ENCODE results near the gene DNASE1.

The DNASE1 gene

DNA sequence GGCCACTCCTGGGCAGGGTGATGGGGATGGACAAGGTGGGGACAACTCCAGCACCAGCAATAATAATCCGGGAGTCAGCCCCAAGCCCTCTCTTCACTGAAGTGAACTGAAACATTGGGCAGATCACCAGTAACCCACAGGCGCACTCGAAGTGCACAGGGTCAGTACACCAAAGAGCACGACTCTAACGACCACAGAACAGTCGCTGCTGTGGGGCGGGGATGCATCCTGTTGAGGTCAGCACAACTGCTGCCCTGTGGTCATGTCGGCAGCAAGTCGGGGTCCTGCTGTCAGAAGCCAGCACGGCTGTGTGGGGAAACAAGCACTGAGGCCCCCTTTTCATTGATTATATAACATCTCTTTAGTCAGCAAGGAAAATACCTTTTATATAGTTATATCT is 14.6 kb downstream of the DNASE1 start:
- Histone ChIP-seq H3K27me3 (ENCODE audit: insufficient read depth, low read length, poor library complexity) (no peaks in the 10 kb centered on the region), H2AFZ (ENCODE audit: low read depth, low read length) (no peak overlapping the region), H3K27ac (ENCODE audit: low read length) (no peak overlapping the region), H3K4me3 (ENCODE audit: low read depth in 1 of 2, low read length in 2 of 2) (no peak overlapping the region), H4K20me1 (ENCODE audit: insufficient read depth, low read length) (peaks cover 12% of the 10 kb centered on the region), H3K9ac (ENCODE audit: low read depth, low read length) (no peak overlapping the region), H3K9me3 (ENCODE audit: insufficient read depth, low read length, severe bottlenecking) (no peaks in the 10 kb centered on the region), H3K4me2 (ENCODE audit: insufficient read depth, low read length) (no peak overlapping the region), H3K36me3 (ENCODE audit: insufficient read depth, low read length) (peaks cover 42% of the 10 kb centered on the region), H3K79me2 (ENCODE audit: insufficient read depth, low read length) (no peaks in the 10 kb centered on the region), H3K4me1 (ENCODE audit: insufficient read depth, low read length) (no peaks in the 10 kb centered on the region)
- no peak for DNase-seq
- ATAC-seq (ENCODE audit: insufficient read depth, low read depth) = no peak
- TF ChIP-seq EZH2 (IDR thresholded peaks at IDR 0.05; ENCODE audit: borderline replicate concordance, low read depth, low read length, severe bottlenecking) = no peak
- TF ChIP-seq, protein P1, sequence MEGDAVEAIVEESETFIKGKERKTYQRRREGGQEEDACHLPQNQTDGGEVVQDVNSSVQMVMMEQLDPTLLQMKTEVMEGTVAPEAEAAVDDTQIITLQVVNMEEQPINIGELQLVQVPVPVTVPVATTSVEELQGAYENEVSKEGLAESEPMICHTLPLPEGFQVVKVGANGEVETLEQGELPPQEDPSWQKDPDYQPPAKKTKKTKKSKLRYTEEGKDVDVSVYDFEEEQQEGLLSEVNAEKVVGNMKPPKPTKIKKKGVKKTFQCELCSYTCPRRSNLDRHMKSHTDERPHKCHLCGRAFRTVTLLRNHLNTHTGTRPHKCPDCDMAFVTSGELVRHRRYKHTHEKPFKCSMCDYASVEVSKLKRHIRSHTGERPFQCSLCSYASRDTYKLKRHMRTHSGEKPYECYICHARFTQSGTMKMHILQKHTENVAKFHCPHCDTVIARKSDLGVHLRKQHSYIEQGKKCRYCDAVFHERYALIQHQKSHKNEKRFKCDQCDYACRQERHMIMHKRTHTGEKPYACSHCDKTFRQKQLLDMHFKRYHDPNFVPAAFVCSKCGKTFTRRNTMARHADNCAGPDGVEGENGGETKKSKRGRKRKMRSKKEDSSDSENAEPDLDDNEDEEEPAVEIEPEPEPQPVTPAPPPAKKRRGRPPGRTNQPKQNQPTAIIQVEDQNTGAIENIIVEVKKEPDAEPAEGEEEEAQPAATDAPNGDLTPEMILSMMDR (IDR thresholded peaks at IDR 0.05; ENCODE audit: borderline replicate concordance, extremely low read depth, low read length, poor library complexity, severe bottlenecking) = no peak

DNA sequence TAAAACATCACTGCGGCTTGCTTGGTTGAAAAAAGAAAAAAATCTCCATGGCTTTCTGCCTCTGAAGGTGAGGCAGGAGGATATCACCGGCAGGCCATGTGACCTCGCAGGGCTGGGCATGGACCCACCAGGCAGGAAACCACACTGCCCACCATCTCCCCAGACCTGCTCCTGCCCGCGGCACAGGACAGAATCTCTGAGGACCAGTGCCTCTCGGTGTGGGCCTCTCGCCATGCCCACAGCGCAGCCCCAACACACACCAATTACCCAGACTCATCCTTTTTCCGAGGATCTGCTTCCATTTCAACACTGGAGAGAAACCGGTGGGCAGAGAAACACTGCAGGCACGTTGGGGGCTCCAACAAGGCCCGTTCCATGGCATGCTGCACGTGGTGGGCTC is 16.2 kb downstream of the DNASE1 start:
- no peak overlapping the region for H3K4me2 ChIP-seq (ENCODE audit: insufficient read depth, low read length)
- DNase-seq (no peak), ATAC-seq (ENCODE audit: insufficient read depth, low read depth) (no peak)
- no peaks in the 10 kb centered on the region for H3K27me3 ChIP-seq (ENCODE audit: insufficient read depth, low read length, poor library complexity)
- no peak overlapping the region for H3K4me3 ChIP-seq (ENCODE audit: low read depth in 1 of 2, low read length in 2 of 2)
- TF ChIP-seq EZH2 (IDR thresholded peaks at IDR 0.05; ENCODE audit: borderline replicate concordance, low read depth, low read length, severe bottlenecking) = no peak
- TF ChIP-seq, protein P1 (IDR thresholded peaks at IDR 0.05; ENCODE audit: borderline replicate concordance, extremely low read depth, low read length, poor library complexity, severe bottlenecking) = no peak
- H4K20me1 ChIP-seq (ENCODE audit: insufficient read depth, low read length) = peaks cover 8% of the 10 kb centered on the region; the same call in 1 of the 2 replicates
- no peak overlapping the region for H3K27ac ChIP-seq (ENCODE audit: low read length)
- no peaks in the 10 kb centered on the region for H3K79me2 ChIP-seq (ENCODE audit: insufficient read depth, low read length)
- H3K9me3 ChIP-seq (ENCODE audit: insufficient read depth, low read length, severe bottlenecking) = no peaks in the 10 kb centered on the region
- no peak overlapping the region for H3K9ac ChIP-seq (ENCODE audit: low read depth, low read length)
- no peak overlapping the region for H2AFZ ChIP-seq (ENCODE audit: low read depth, low read length)
- peaks cover 43% of the 10 kb centered on the region for H3K36me3 ChIP-seq (ENCODE audit: insufficient read depth, low read length)
- H3K4me1 ChIP-seq (ENCODE audit: insufficient read depth, low read length) = no peaks in the 10 kb centered on the region

GRCh38 chr16:3671424-3671823 is 16.9 kb downstream of the DNASE1 start:
- Histone ChIP-seq H3K27ac (ENCODE audit: low read length) (no peak overlapping the region), H3K9ac (ENCODE audit: low read depth, low read length) (no peak overlapping the region), H3K79me2 (ENCODE audit: insufficient read depth, low read length) (no peaks in the 10 kb centered on the region), H3K4me1 (ENCODE audit: insufficient read depth, low read length) (no peaks in the 10 kb centered on the region), H3K4me3 (ENCODE audit: low read depth in 1 of 2, low read length in 2 of 2) (no peak overlapping the region), H2AFZ (ENCODE audit: low read depth, low read length) (no peak overlapping the region), H3K4me2 (ENCODE audit: insufficient read depth, low read length) (no peak overlapping the region), H3K27me3 (ENCODE audit: insufficient read depth, low read length, poor library complexity) (no peaks in the 10 kb centered on the region), H3K9me3 (ENCODE audit: insufficient read depth, low read length, severe bottlenecking) (no peaks in the 10 kb centered on the region), H3K36me3 (ENCODE audit: insufficient read depth, low read length) (peaks cover 43% of the 10 kb centered on the region), H4K20me1 (ENCODE audit: insufficient read depth, low read length) (peaks cover 8% of the 10 kb centered on the region; the same call in 1 of the 2 replicates)
- TF ChIP-seq EZH2 (IDR thresholded peaks at IDR 0.05; ENCODE audit: borderline replicate concordance, low read depth, low read length, severe bottlenecking) = no peak
- TF ChIP-seq, protein P1 (IDR thresholded peaks at IDR 0.05; ENCODE audit: borderline replicate concordance, extremely low read depth, low read length, poor library complexity, severe bottlenecking) = no peak
- ATAC-seq (ENCODE audit: insufficient read depth, low read depth) (no peak), DNase-seq (no peak)

- no peak overlapping the region for H2AFZ ChIP-seq (ENCODE audit: low read depth, low read length)
- H3K9me3 ChIP-seq (ENCODE audit: insufficient read depth, low read length, severe bottlenecking) = no peaks in the 10 kb centered on the region
- peaks cover 8% of the 10 kb centered on the region for H4K20me1 ChIP-seq (ENCODE audit: insufficient read depth, low read length)
- no peak for TF ChIP-seq EZH2 (IDR thresholded peaks at IDR 0.05; ENCODE audit: borderline replicate concordance, low read depth, low read length, severe bottlenecking)
- TF ChIP-seq, protein P1 (IDR thresholded peaks at IDR 0.05; ENCODE audit: borderline replicate concordance, extremely low read depth, low read length, poor library complexity, severe bottlenecking) = no peak
- H3K4me2 ChIP-seq (ENCODE audit: insufficient read depth, low read length) = no peak overlapping the region
- H3K36me3 ChIP-seq (ENCODE audit: insufficient read depth, low read length) = peaks cover 41% of the 10 kb centered on the region
- H3K4me3 ChIP-seq (ENCODE audit: low read depth in 1 of 2, low read length in 2 of 2) = no peak overlapping the region
- H3K79me2 ChIP-seq (ENCODE audit: insufficient read depth, low read length) = no peaks in the 10 kb centered on the region
- no peaks in the 10 kb centered on the region for H3K27me3 ChIP-seq (ENCODE audit: insufficient read depth, low read length, poor library complexity)
- DNase-seq (no peak), ATAC-seq (ENCODE audit: insufficient read depth, low read depth) (no peak)
- H3K4me1 ChIP-seq (ENCODE audit: insufficient read depth, low read length) = no peaks in the 10 kb centered on the region
- H3K9ac ChIP-seq (ENCODE audit: low read depth, low read length) = no peak overlapping the region
- no peak overlapping the region for H3K27ac ChIP-seq (ENCODE audit: low read length)
Measured at GRCh38 chr16:3672571-3673041, 18.1 kb downstream of the DNASE1 start.
